GM23338 (cell line): Measurements from ENCODE around the gene TSTD2. TPM values are rescaled to one million over a fixed set of nuclear protein-coding genes. Genes with fewer than 3 reads are reported as not detected.

Source experiments
- ATAC-seq: fragments of 200-7000 bp; cut with Tn5 transposase; 3 replicates; pipeline ENCODE4 v1.9.1; 2020
- DNase-seq: peaks from one replicate; pipeline ENCODE4 v3.0.0-alpha.2; 2015; ENCODE audit warnings: low spot score
- H2AFZ ChIP-seq: fragments of 200-600 bp; sonication (generic); 2 replicates; pipeline ENCODE4 v1.8.0; 2016; ENCODE audit warnings: antibody characterized with exemption, mild to moderate bottlenecking, moderate library complexity
- H3F3A ChIP-seq: fragments of 200-600 bp; sonication (generic); replicated peaks from 2 replicates; pipeline ENCODE4 v1.8.0; 2017; ENCODE audit warnings: antibody characterized with exemption, mixed run types, low read depth
- H3K27ac ChIP-seq: fragments of 200-600 bp; sonication (generic); 2 replicates; pipeline ENCODE4 v1.6.1; 2016; ENCODE audit warnings: low read depth
- H3K27me3 ChIP-seq: fragments of 200-600 bp; sonication (generic); 2 replicates; pipeline ENCODE4 v1.8.0; 2016; ENCODE audit warnings: mild to moderate bottlenecking, mixed run types, moderate library complexity; ENCODE audit not compliant: insufficient read depth
- H3K36me3 ChIP-seq: fragments of 200-600 bp; sonication (generic); 2 replicates; pipeline ENCODE4 v1.8.0; 2016; ENCODE audit warnings: mild to moderate bottlenecking; ENCODE audit not compliant: insufficient read depth
- H3K4me1 ChIP-seq: fragments of 200-600 bp; sonication (generic); 2 replicates; pipeline ENCODE4 v1.8.0; 2016; ENCODE audit warnings: mild to moderate bottlenecking, moderate library complexity; ENCODE audit not compliant: insufficient read depth
- H3K4me2 ChIP-seq: fragments of 200-600 bp; sonication (generic); 2 replicates; pipeline ENCODE4 v1.7.1; 2017; ENCODE audit warnings: mixed run types
- H3K4me3 ChIP-seq: fragments of 200-600 bp; sonication (generic); 2 replicates; pipeline ENCODE4 v1.6.1; 2016; ENCODE audit warnings: mixed run types
- H3K79me2 ChIP-seq: fragments of 200-600 bp; sonication (generic); replicated peaks from 2 replicates; pipeline ENCODE4 v1.8.0; 2017; ENCODE audit warnings: mild to moderate bottlenecking; ENCODE audit not compliant: insufficient read depth
- H3K9me2 ChIP-seq: fragments of 200-600 bp; sonication (generic); 2 replicates; pipeline ENCODE4 v1.8.0; 2017; ENCODE audit not compliant: insufficient read depth
- H4K20me1 ChIP-seq: fragments of 200-600 bp; sonication (generic); replicated peaks from 2 replicates; pipeline ENCODE4 v1.8.0; 2017; ENCODE audit warnings: mild to moderate bottlenecking; ENCODE audit not compliant: insufficient read depth
- H3K27ac Mint-ChIP-seq: 2 replicates; pipeline ENCODE4 v1.8.0; 2020; ENCODE audit warnings: inconsistent platforms, mild to moderate bottlenecking, moderate library complexity, mixed read lengths
- H3K27me3 Mint-ChIP-seq: 3 replicates; pipeline ENCODE4 v1.8.0; 2022; ENCODE audit warnings: low read depth, mild to moderate bottlenecking, moderate library complexity, mixed read lengths, inconsistent platforms; ENCODE audit not compliant: insufficient read depth, poor library complexity
- H3K36me3 Mint-ChIP-seq: 3 replicates; pipeline ENCODE4 v1.8.0; 2021; ENCODE audit warnings: low read depth, mild to moderate bottlenecking, inconsistent platforms, moderate library complexity, mixed read lengths
- H3K4me1 Mint-ChIP-seq: 3 replicates; pipeline ENCODE4 v1.8.0; 2020; ENCODE audit warnings: mild to moderate bottlenecking, inconsistent platforms, mixed read lengths
- H3K4me3 Mint-ChIP-seq: 3 replicates; pipeline ENCODE4 v1.8.0; 2021; ENCODE audit warnings: moderate library complexity, mild to moderate bottlenecking, inconsistent platforms, mixed read lengths
- H3K9me3 Mint-ChIP-seq: 3 replicates; pipeline ENCODE4 v1.8.0; 2020; ENCODE audit warnings: moderate library complexity, mild to moderate bottlenecking, inconsistent platforms, mixed read lengths
- CREB1 ChIP-seq: fragments of 250-450 bp; sonication (Bioruptor Pico); IDR thresholded peaks from 2 replicates; pipeline ENCODE4 v1.5.0; 2020; ENCODE audit warnings: low read depth, mild to moderate bottlenecking, moderate library complexity
- CTCF ChIP-seq, 2 experiments: fragments of 200-600 bp in 1 of 2; sonication (generic) in 1 of 2; conservative IDR thresholded peaks; 2 replicates each; pipeline versions ENCODE4 v1.5.1 to v1.6.1; 2016 to 2017; ENCODE audit warnings: antibody characterized with exemption in 2 of 2, low read depth in 2 of 2, mild to moderate bottlenecking in 2 of 2, moderate library complexity in 1 of 2
- ETS1 ChIP-seq: IDR thresholded peaks from 2 replicates; pipeline ENCODE4 v1.6.1; 2016; ENCODE audit warnings: antibody characterized with exemption
- EZH2 ChIP-seq: fragments of 200-600 bp; sonication (generic); IDR thresholded peaks from one replicate; pipeline ENCODE4 v1.8.0; 2017; ENCODE audit warnings: antibody characterized with exemption, mild to moderate bottlenecking, low read depth; ENCODE audit not compliant: unreplicated experiment
- EZH2phosphoT487 ChIP-seq: fragments of 200-600 bp; sonication (generic); IDR thresholded peaks from one replicate; pipeline ENCODE4 v1.8.1; 2018; ENCODE audit warnings: antibody characterized with exemption; ENCODE audit not compliant: unreplicated experiment
- JUNB ChIP-seq: IDR thresholded peaks from one replicate; pipeline ENCODE4 v1.6.1; 2016; ENCODE audit warnings: antibody characterized with exemption; ENCODE audit not compliant: unreplicated experiment
- NANOG ChIP-seq: IDR thresholded peaks from 2 replicates; pipeline ENCODE4 v1.6.1; 2016; ENCODE audit warnings: antibody characterized with exemption, borderline replicate concordance
- POLR2AphosphoS5 ChIP-seq: IDR thresholded peaks from 2 replicates; pipeline ENCODE4 v1.6.1; 2016; ENCODE audit warnings: antibody characterized with exemption, low read depth
- REST ChIP-seq: IDR thresholded peaks from one replicate; pipeline ENCODE4 v1.6.1; 2018; ENCODE audit warnings: antibody characterized with exemption; ENCODE audit not compliant: unreplicated experiment
- STAT1 ChIP-seq: IDR thresholded peaks from one replicate; pipeline ENCODE4 v1.6.1; 2016; ENCODE audit warnings: antibody characterized with exemption; ENCODE audit not compliant: unreplicated experiment
- ZNF114 ChIP-seq: fragments of 250-450 bp; sonication (Bioruptor Pico); IDR thresholded peaks from 2 replicates; pipeline ENCODE4 v1.5.0; 2020; ENCODE audit warnings: mild to moderate bottlenecking, moderate library complexity
- ZNF331 ChIP-seq: fragments of 250-450 bp; sonication (Bioruptor Pico); IDR thresholded peaks from 2 replicates; pipeline ENCODE4 v1.5.0; 2020; ENCODE audit warnings: low read depth, mild to moderate bottlenecking, moderate library complexity
- ZNF462 ChIP-seq: fragments of 250-450 bp; sonication (Bioruptor Pico); IDR thresholded peaks from 2 replicates; pipeline ENCODE4 v1.5.0; 2020; ENCODE audit warnings: mild to moderate bottlenecking, moderate library complexity
- polyA plus RNA-seq: library from polyadenylated mRNA; unstranded; fragments of >200 nt; fragmentation: Nextera tagmentation; extraction: Ambion mirVana; gene quantifications from 2 replicates; pipeline ENCODE4 v1.2.1, GENCODE V29; 2016
- total RNA-seq: library from RNA; depleted of rRNA; stranded (reverse); fragments of >200 nt; shearing (Covaris generic); gene quantifications from 2 replicates; pipeline ENCODE4 v1.2.3, GENCODE V29; 2014

TSTD2 gene
- total and polyA plus RNA-seq, 2 experiments from 2014 or later: 8.5 to 21.8 TPM

- H3K27me3 Mint-ChIP-seq: no peaks in the 10 kb centered on the region
- DNase-seq: no peak
- no peak overlapping the region for H3K27ac ChIP-seq
- TF ChIP-seq EZH2 (no peak), ETS1 (no peak), ZNF331 (CRISPR knock-in tag) (no peak), REST (no peak), ZNF114 (CRISPR knock-in tag) (no peak), CTCF (conservative IDR thresholded peaks at IDR 0.05; ENCODE audit: low read depth in 2 of 2) (no peak), EZH2phosphoT487 (no peak), CREB1 (CRISPR knock-in tag) (no peak), POLR2AphosphoS5 (no peak), NANOG (no peak), ZNF462 (CRISPR knock-in tag) (no peak), STAT1 (no peak), JUNB (no peak)
- peaks cover 45% of the 10 kb centered on the region for H3K36me3 Mint-ChIP-seq
- H3K79me2 ChIP-seq: no peaks in the 10 kb centered on the region
- no peak overlapping the region for H2AFZ ChIP-seq
- no peak overlapping the region for H3K27ac Mint-ChIP-seq
- no peaks in the 10 kb centered on the region for H3K9me3 Mint-ChIP-seq
- no peaks in the 10 kb centered on the region for H3K4me1 ChIP-seq
- no peaks in the 10 kb centered on the region for H3F3A ChIP-seq
- H3K9me2 ChIP-seq: no peaks in the 10 kb centered on the region
- no peak overlapping the region for H3K4me2 ChIP-seq
- ATAC-seq: no peak
- no peak overlapping the region for H3K4me3 ChIP-seq
- H3K36me3 ChIP-seq: peaks cover 7% of the 10 kb centered on the region
- no peak overlapping the region for H3K4me3 Mint-ChIP-seq
- 0 out of 2 replicates have a peak, but pooled peaks cover 3% of the 10 kb centered on the region for H4K20me1 ChIP-seq
- no peaks in the 10 kb centered on the region for H3K27me3 ChIP-seq
- peaks cover 4% of the 10 kb centered on the region; the same call in 2 of the 3 replicates for H3K4me1 Mint-ChIP-seq
Measured at GRCh38 chr9:97602430-97602829, 30.7 kb downstream of the TSTD2 start.
